HepG2 (cell line): ENCODE data around the gene KRTAP4-7. TPM values are rescaled to one million over a fixed set of nuclear protein-coding genes. Genes with fewer than 3 reads are reported as not detected.
A peak's percentile ranks its signal among the peaks of the same experiment; 100 is the strongest.

ENCODE experiments used
- ATAC-seq: fragments of 200-7000 bp; cut with Tn5 transposase; 3 replicates; pipeline ENCODE4 v1.9.1; 2020; ENCODE audit warnings: mild to moderate bottlenecking, moderate library complexity
- BruUV-seq: library from RNA; stranded (reverse); fragments of 400-500 nt; replicated peaks from 2 replicates; lab custom pipeline; 2021; lab: Mats Ljungman, UMichigan
- CTCF ChIA-PET: fragments of 300-600 bp; formaldehyde crosslinking; extraction: SDS; loops from one replicate; lab custom pipeline; 2021; ENCODE audit warnings: low total read pairs, inconsistent platforms, low intra/inter-chr PET ratio; lab: Yijun Ruan, JAX
- POLR2A ChIA-PET: fragments of 350-600 bp; sonication (Branson Sonifier 250); formaldehyde crosslinking; loops from one replicate; lab custom pipeline; 2020; ENCODE audit warnings: antibody characterized with exemption, inconsistent platforms; lab: Yijun Ruan, JAX
- DNase-seq: peaks from one replicate; pipeline ENCODE4 v3.0.0-alpha.2; 2015; ENCODE audit warnings: low spot score
- FAIRE-seq: peaks from 3 replicates; lab custom pipeline; 2011; peaks lifted over from hg19 to GRCh38; lab: Jason Lieb, UNC
- H2AFZ ChIP-seq: one replicate; pipeline ENCODE4 v1.6.1; 2011; ENCODE audit warnings: low read length, inconsistent platforms
- H3K27ac ChIP-seq: fragments of 300-600 bp; 3 replicates; pipeline ENCODE4 v1.8.0; 2011; ENCODE audit warnings: mixed run types, mild to moderate bottlenecking, mixed read lengths, low read length, inconsistent platforms; ENCODE audit not compliant: insufficient read depth; ENCODE audit errors: extremely low read length
- H3K27me3 ChIP-seq, 2 experiments: fragments of 200-600 bp in 1 of 2; 2 replicates in 1 of 2; 3 replicates in 1 of 2; pipeline versions ENCODE4 v1.6.0 to v1.8.0; 2011; ENCODE audit warnings: low read length in 2 of 2, mild to moderate bottlenecking in 2 of 2, moderate library complexity in 2 of 2, inconsistent platforms in 1 of 2; ENCODE audit not compliant: insufficient read depth in 2 of 2, control insufficient read depth in 1 of 2
- H3K36me3 ChIP-seq, 2 experiments: fragments of 200-600 bp in 1 of 2; replicated peaks in 1 of 2; 2 replicates in 1 of 2; 3 replicates in 1 of 2; pipeline versions ENCODE4 v1.5.1 to v1.8.0; 2011; ENCODE audit warnings: low read length in 2 of 2, inconsistent platforms in 1 of 2; ENCODE audit not compliant: insufficient read depth in 2 of 2, control insufficient read depth in 1 of 2
- H3K4me1 ChIP-seq: 2 replicates; pipeline ENCODE4 v1.5.1; 2012; ENCODE audit warnings: low read length, inconsistent platforms; ENCODE audit not compliant: insufficient read depth
- H3K4me2 ChIP-seq: 2 replicates; pipeline ENCODE4 v1.6.0; 2011; ENCODE audit warnings: low read depth, low read length, inconsistent platforms
- H3K4me3 ChIP-seq, 3 experiments: fragments of 200-600 bp in 1 of 3; sonication (generic), shearing (Covaris generic) in 1 of 3; replicated peaks in 1 of 3; 2 replicates each; pipeline ENCODE4 v1.5.1; 2011 to 2016; ENCODE audit warnings: low read length in 3 of 3, inconsistent platforms in 2 of 3, low read depth in 2 of 3, mild to moderate bottlenecking in 2 of 3, control low read depth in 1 of 3, mixed read lengths in 1 of 3; ENCODE audit not compliant: insufficient read depth in 1 of 3
- H3K79me2 ChIP-seq: one replicate; pipeline ENCODE4 v1.6.1; 2011; ENCODE audit warnings: low read length, inconsistent platforms; ENCODE audit not compliant: insufficient read depth
- H3K9ac ChIP-seq: 2 replicates; pipeline ENCODE4 v1.6.0; 2011; ENCODE audit warnings: mild to moderate bottlenecking, low read depth, low read length, inconsistent platforms; ENCODE audit not compliant: insufficient read depth
- H3K9me3 ChIP-seq: 2 replicates; pipeline ENCODE4 v1.5.1; 2012; ENCODE audit warnings: mild to moderate bottlenecking, low read length
- H4K20me1 ChIP-seq: 2 replicates; pipeline ENCODE4 v1.6.0; 2011; ENCODE audit warnings: inconsistent platforms, mild to moderate bottlenecking, low read length, moderate library complexity; ENCODE audit not compliant: insufficient read depth
- EHMT2 ChIP-seq: fragments of 200-600 bp; sonication (generic); IDR thresholded peaks from 2 replicates; pipeline ENCODE4 v1.7.0; 2017; ENCODE audit warnings: antibody characterized with exemption, low read depth, low read length, borderline replicate concordance
- FLYWCH1 ChIP-seq: sonication (generic); formaldehyde crosslinking; IDR thresholded peaks from 2 replicates; pipeline ENCODE4 v1.8.1; 2023; ENCODE audit warnings: mild to moderate bottlenecking, missing genetic modification reagents
- ISL2 ChIP-seq: sonication (generic); formaldehyde crosslinking; IDR thresholded peaks from 2 replicates; pipeline ENCODE4 v1.5.0; 2020; ENCODE audit warnings: missing genetic modification reagents
- MIER3 ChIP-seq: IDR thresholded peaks from 2 replicates; pipeline ENCODE4 v1.6.1; 2016; ENCODE audit warnings: missing compliant biosample characterization, borderline replicate concordance
- REXO4 ChIP-seq: sonication (generic); formaldehyde crosslinking; IDR thresholded peaks from 2 replicates; pipeline ENCODE4 v1.8.0; 2022; ENCODE audit warnings: missing genetic modification reagents, mild to moderate bottlenecking, borderline replicate concordance
- RORA ChIP-seq: sonication (generic); formaldehyde crosslinking; IDR thresholded peaks from 2 replicates; pipeline ENCODE4 v1.5.0; 2020; ENCODE audit warnings: mild to moderate bottlenecking, missing genetic modification reagents, moderate library complexity
- SP5 ChIP-seq: IDR thresholded peaks from 2 replicates; pipeline ENCODE4 v1.6.1; 2016; ENCODE audit warnings: low read depth, borderline replicate concordance
- ZBTB42 ChIP-seq: sonication (generic); formaldehyde crosslinking; IDR thresholded peaks from 2 replicates; pipeline ENCODE4 v1.5.0; 2020; ENCODE audit warnings: mild to moderate bottlenecking, missing genetic modification reagents
- ZNF468 ChIP-seq: sonication (generic); formaldehyde crosslinking; IDR thresholded peaks from 2 replicates; pipeline ENCODE4 v1.8.0; 2022; ENCODE audit warnings: mild to moderate bottlenecking, moderate library complexity, missing genetic modification reagents
- ZNF629 ChIP-seq: sonication (generic); formaldehyde crosslinking; conservative IDR thresholded peaks from 2 replicates; pipeline ENCODE4 v1.5.0; 2020; ENCODE audit warnings: missing genetic modification reagents
- WGBS: methylation state at CpG from one replicate; pipeline ENCODE4 v1.1.6; 2017; ENCODE audit warnings: low lambda C conversion rate; 5-methylcytosine and 5-hydroxymethylcytosine counted together
- in situ Hi-C: cut with HindIII; loops from 2 replicates; pipeline ENCODE4 v1.10.0; 2017; ENCODE audit warnings: low pct_unique_long_range_greater_than_20kb; ENCODE audit not compliant: extremely low pct_ligation_motif_present
- intact Hi-C: fragments of 100-400 bp; cut with micrococcal nuclease; formaldehyde crosslinking; loops from one replicate; pipeline ENCODE4 v1.10.0; 2022; ENCODE audit not compliant: unreplicated experiment
- polyA plus RNA-seq, 8 experiments: library from polyadenylated mRNA; depleted of rRNA in 3 of 8; stranded (reverse) in 7 of 8; unstranded in 1 of 8; fragments of >200 nt; fragmentation: Illumina TruSeq in 4 of 8; extraction: Trizol in 4 of 8; gene quantifications; 2 replicates each; pipeline versions ENCODE4 v1.2.1 to v1.2.3, GENCODE V29; 2011 to 2016; ENCODE audit warnings: low read depth in 4 of 8, missing spikeins in 1 of 8, mixed read lengths in 1 of 8; ENCODE audit not compliant: insufficient read depth in 1 of 8
- total RNA-seq, 5 experiments: library from RNA; depleted of rRNA; stranded (reverse); fragments of >200 nt; fragmentation: Illumina TruSeq; extraction: Trizol; gene quantifications; 2 replicates each; pipeline ENCODE4 v1.2.3, GENCODE V29; 2016; ENCODE audit warnings: low read depth in 1 of 5

KRTAP4-7 gene
- total and polyA plus RNA-seq, 2 of the 13 experiments (the other 11 are each of a cell fraction or from before 2014, with no cell fraction given): not detected

- no peaks in the 10 kb centered on the region for H4K20me1 ChIP-seq
- intact Hi-C loops: no loop called here
- FAIRE-seq (no peak), DNase-seq (no peak), ATAC-seq (no peak)
- H2AFZ ChIP-seq: no peak overlapping the region
- 2% methylated on average over 1 of the region's 1 CpG for WGBS
- POLR2A ChIA-PET: no interaction called here
- H3K79me2 ChIP-seq: no peaks in the 10 kb centered on the region
- CTCF ChIA-PET: no interaction called here
- in situ Hi-C loops: no loop called here
- no peaks in the 10 kb centered on the region for H3K36me3 ChIP-seq
- no peak overlapping the region for H3K4me3 ChIP-seq
- H3K9me3 ChIP-seq: no peaks in the 10 kb centered on the region
- H3K27ac ChIP-seq: no peak overlapping the region
- 0 out of 5 replicates have a peak, but pooled peaks cover 0 to 3% of the 10 kb centered on the region in 2 experiments for H3K27me3 ChIP-seq
- no peaks in the 10 kb centered on the region for H3K4me1 ChIP-seq
- BruUV-seq: no TSS peak
- no peak overlapping the region for H3K4me2 ChIP-seq
- no peak for TF ChIP-seq SP5 (CRISPR knock-in tag)
- TF ChIP-seq ZBTB42 (CRISPR knock-in tag): no peak
- H3K9ac ChIP-seq: no peak overlapping the region
Measured at GRCh38 chr17:41127371-41127770, 43.4 kb downstream of the KRTAP4-7 start.

GRCh38 chr17:41131979-41132378 is 48.0 kb downstream of the KRTAP4-7 start:
- Histone ChIP-seq H3K79me2 (no peaks in the 10 kb centered on the region), H3K9me3 (no peaks in the 10 kb centered on the region), H3K4me2 (no peak overlapping the region), H3K36me3 (no peaks in the 10 kb centered on the region), H4K20me1 (no peaks in the 10 kb centered on the region), H2AFZ (no peak overlapping the region), H3K4me3 (no peak overlapping the region), H3K27me3 (0 out of 5 replicates have a peak, but pooled peaks cover 0 to 3% of the 10 kb centered on the region in 2 experiments), H3K4me1 (no peaks in the 10 kb centered on the region), H3K27ac (no peak overlapping the region), H3K9ac (no peak overlapping the region)
- BruUV-seq: no TSS peak
- ChIA-PET POLR2A (no interaction called here), CTCF (no interaction called here)
- in situ Hi-C loops: no loop called here
- intact Hi-C loops: no loop called here
- peak; percentile 23 for DNase-seq
- TF ChIP-seq REXO4 (CRISPR knock-in tag): no peak
- no peak for TF ChIP-seq ISL2
- no peak for TF ChIP-seq RORA (CRISPR knock-in tag)
- no peak for TF ChIP-seq ZNF468 (CRISPR knock-in tag)
- no peak for TF ChIP-seq MIER3 (CRISPR knock-in tag)
- no peak for TF ChIP-seq ZNF629
- TF ChIP-seq EHMT2: no peak
- no peak for TF ChIP-seq FLYWCH1 (CRISPR knock-in tag)
- 51% methylated on average over 3 of the region's 3 CpGs for WGBS
- no peak for FAIRE-seq
- ATAC-seq: no peak
